SK-N-SH treated with all-trans-retinoic acid at 6 μM for 48 hours (cell line): ENCODE results near the gene LY6G5C.
A peak's percentile ranks its signal among the peaks of the same experiment; 100 is the strongest.

Experiments
- ARNTL ChIP-seq: fragments of 450-650 bp; formaldehyde crosslinking; IDR thresholded peaks from 2 replicates; pipeline ENCODE4 v1.5.0; 2020; ENCODE audit warnings: low read depth, mild to moderate bottlenecking, moderate library complexity, borderline replicate concordance
- BACH2 ChIP-seq: fragments of 250-450 bp; sonication (Bioruptor Pico); IDR thresholded peaks from 2 replicates; pipeline ENCODE4 v1.9.0; 2021; ENCODE audit warnings: mild to moderate bottlenecking, borderline replicate concordance
- RARB ChIP-seq: fragments of 250-450 bp; sonication (Bioruptor Pico); IDR thresholded peaks from 2 replicates; pipeline ENCODE4 v1.8.0; 2021; ENCODE audit warnings: mild to moderate bottlenecking, moderate library complexity
- TOX ChIP-seq: fragments of 250-450 bp; sonication (Bioruptor Pico); IDR thresholded peaks from 2 replicates; pipeline ENCODE4 v1.8.0; 2021; ENCODE audit warnings: mild to moderate bottlenecking, moderate library complexity, borderline replicate concordance
- ZFP30 ChIP-seq: fragments of 450-650 bp; formaldehyde crosslinking; IDR thresholded peaks from 2 replicates; pipeline ENCODE4 v1.5.0; 2022; ENCODE audit warnings: mild to moderate bottlenecking, moderate library complexity
- ZNF70 ChIP-seq: fragments of 450-650 bp; formaldehyde crosslinking; IDR thresholded peaks from 2 replicates; pipeline ENCODE4 v1.5.0; 2020; ENCODE audit warnings: mild to moderate bottlenecking, moderate library complexity
- ZNF8 ChIP-seq: fragments of 450-650 bp; formaldehyde crosslinking; IDR thresholded peaks from 2 replicates; pipeline ENCODE4 v1.5.0; 2020; ENCODE audit warnings: mild to moderate bottlenecking, moderate library complexity
- TF ChIP-seq, protein P1 (sequence below): fragments of 250-450 bp; sonication (Bioruptor Pico); IDR thresholded peaks from 2 replicates; pipeline ENCODE4 v1.8.0; 2020; ENCODE audit warnings: mild to moderate bottlenecking, moderate library complexity, borderline replicate concordance
- TF ChIP-seq, protein P2 (sequence below): fragments of 250-450 bp; sonication (Bioruptor Pico); IDR thresholded peaks from 2 replicates; pipeline ENCODE4 v1.8.0; 2021; ENCODE audit warnings: low read depth, mild to moderate bottlenecking, moderate library complexity, borderline replicate concordance
- TF ChIP-seq, protein P3 (sequence below): fragments of 250-450 bp; sonication (Bioruptor Pico); IDR thresholded peaks from 2 replicates; pipeline ENCODE4 v1.5.1; 2020; ENCODE audit warnings: low read depth, mild to moderate bottlenecking, moderate library complexity

DNA sequence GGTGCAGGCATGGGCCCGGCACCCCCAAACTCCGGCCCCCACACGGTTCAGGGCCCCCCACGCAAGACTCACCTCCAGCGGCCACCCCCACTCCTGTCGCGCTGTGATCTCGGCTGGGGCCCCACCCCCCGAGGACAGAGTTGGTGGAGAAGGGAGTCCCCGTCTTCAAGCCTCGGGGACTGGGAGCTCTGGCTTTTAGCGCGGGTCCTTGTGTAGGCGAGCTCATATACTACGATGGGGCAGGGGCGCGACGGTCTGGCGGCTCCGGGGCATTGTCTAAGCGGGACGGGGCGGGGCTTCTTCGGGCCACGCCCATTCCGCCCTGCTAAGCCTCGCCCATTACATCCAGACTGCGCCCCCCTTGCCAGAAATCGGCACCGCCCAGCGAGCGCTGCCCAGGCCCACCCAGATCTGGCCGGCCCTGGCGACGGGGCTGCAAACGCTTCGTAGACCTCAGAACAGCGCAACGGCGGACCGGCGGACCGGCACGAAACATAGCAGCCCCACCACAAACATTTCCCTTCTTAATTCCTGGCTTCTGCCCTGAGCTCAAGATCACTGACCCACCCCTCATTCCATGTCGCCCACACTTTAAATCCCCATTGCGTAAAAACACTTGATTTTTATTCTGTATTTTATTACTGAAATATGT, 49.2 kb upstream of the LY6G5C start:
- TF ChIP-seq, protein P1, sequence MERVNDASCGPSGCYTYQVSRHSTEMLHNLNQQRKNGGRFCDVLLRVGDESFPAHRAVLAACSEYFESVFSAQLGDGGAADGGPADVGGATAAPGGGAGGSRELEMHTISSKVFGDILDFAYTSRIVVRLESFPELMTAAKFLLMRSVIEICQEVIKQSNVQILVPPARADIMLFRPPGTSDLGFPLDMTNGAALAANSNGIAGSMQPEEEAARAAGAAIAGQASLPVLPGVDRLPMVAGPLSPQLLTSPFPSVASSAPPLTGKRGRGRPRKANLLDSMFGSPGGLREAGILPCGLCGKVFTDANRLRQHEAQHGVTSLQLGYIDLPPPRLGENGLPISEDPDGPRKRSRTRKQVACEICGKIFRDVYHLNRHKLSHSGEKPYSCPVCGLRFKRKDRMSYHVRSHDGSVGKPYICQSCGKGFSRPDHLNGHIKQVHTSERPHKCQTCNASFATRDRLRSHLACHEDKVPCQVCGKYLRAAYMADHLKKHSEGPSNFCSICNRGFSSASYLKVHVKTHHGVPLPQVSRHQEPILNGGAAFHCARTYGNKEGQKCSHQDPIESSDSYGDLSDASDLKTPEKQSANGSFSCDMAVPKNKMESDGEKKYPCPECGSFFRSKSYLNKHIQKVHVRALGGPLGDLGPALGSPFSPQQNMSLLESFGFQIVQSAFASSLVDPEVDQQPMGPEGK, result peak; percentile 75; the same call in 1 of the 2 replicates
- TF ChIP-seq ZNF8 (no peak), RARB (CRISPR knock-in tag) (no peak), ZFP30 (CRISPR knock-in tag) (no peak), ARNTL (no peak), ZNF70 (CRISPR knock-in tag) (no peak), BACH2 (no peak), TOX (CRISPR knock-in tag) (no peak; the same call in 1 of the 2 replicates)
- TF ChIP-seq, protein P2, sequence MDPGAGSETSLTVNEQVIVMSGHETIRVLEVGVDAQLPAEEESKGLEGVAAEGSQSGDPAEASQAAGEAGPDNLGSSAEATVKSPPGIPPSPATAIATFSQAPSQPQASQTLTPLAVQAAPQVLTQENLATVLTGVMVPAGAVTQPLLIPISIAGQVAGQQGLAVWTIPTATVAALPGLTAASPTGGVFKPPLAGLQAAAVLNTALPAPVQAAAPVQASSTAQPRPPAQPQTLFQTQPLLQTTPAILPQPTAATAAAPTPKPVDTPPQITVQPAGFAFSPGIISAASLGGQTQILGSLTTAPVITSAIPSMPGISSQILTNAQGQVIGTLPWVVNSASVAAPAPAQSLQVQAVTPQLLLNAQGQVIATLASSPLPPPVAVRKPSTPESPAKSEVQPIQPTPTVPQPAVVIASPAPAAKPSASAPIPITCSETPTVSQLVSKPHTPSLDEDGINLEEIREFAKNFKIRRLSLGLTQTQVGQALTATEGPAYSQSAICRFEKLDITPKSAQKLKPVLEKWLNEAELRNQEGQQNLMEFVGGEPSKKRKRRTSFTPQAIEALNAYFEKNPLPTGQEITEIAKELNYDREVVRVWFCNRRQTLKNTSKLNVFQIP, result no peak
- TF ChIP-seq, protein P3, sequence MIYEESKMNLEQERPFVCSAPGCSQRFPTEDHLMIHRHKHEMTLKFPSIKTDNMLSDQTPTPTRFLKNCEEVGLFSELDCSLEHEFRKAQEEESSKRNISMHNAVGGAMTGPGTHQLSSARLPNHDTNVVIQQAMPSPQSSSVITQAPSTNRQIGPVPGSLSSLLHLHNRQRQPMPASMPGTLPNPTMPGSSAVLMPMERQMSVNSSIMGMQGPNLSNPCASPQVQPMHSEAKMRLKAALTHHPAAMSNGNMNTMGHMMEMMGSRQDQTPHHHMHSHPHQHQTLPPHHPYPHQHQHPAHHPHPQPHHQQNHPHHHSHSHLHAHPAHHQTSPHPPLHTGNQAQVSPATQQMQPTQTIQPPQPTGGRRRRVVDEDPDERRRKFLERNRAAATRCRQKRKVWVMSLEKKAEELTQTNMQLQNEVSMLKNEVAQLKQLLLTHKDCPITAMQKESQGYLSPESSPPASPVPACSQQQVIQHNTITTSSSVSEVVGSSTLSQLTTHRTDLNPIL (CRISPR knock-in tag), result no peak
